Measurements from ENCODE around the gene POLK. TPM values are rescaled to one million over a fixed set of nuclear protein-coding genes. Genes with fewer than 3 reads are reported as not detected.
"Not testable (repeated sequence)": the region's sequence is repeated elsewhere in the genome, so short reads cannot be mapped to it uniquely, and the experiment has no call there.

Gene POLK
- 14.0 TPM for polyA plus RNA-seq (2013, experiment 1 of 2; ENCODE audit: insufficient read length)
- polyA plus RNA-seq (2013, experiment 2 of 2; ENCODE audit: insufficient read length): 17.7 TPM

DNA sequence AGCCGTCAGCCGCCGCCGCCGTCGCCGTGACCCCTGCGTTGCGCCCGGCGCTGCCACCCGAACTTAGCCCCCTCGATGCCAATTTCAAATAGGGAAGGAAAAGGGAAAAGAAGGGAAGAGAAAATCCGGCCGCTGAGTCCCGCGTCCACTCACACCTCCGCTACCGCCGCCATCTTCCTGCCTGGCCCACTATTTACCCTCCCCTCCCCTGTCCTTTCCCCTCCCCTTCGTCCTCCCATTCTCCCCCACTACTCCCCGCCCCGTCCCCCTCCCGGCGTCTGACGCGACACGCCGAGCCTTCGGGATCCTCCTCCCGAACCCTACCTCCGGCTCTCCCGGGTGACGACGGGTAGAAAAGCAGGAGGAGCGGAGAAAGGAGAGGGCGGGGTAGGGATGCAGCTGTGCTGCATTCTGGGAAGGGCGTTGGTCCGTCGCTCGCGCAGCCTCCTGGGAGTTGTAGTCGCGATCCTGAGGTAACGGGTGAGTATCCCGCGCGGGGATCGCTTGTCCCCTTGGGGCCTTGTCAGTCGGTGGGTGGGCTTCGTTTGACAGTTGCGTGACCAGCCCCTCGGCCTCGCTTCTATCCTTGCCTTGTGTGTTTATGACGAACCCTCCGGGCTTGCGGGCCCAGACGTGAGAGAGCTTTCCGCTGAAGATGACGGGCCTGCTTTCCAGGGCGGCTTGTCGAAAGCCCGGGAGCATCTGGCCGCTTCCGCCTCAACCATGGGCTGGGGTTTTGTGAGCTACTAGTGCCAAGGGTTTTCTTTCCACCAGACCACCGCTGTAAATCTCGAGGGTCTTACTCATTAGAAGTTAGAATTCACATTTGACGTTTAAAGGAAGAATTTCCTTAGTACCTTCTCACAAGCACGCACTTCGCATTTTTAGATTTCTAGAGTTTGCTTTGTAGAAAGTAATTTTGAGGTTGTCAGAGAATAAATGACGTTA is at the start of gene POLK, which contains the start of gene CERT1:
Gene POLK (plus strand): TSS at position 457 of the 948 bp plus-strand sequence.
Gene CERT1 (minus strand): TSS at position 195 of the 948 bp plus-strand sequence. CDS start 422 bp downstream, outside the sequence.
- peak; percentile 99 for DNase-seq

GRCh38 chr5:75463726-75464125 is 48.0 kb upstream of the POLK start:
- no peak for DNase-seq

DNA sequence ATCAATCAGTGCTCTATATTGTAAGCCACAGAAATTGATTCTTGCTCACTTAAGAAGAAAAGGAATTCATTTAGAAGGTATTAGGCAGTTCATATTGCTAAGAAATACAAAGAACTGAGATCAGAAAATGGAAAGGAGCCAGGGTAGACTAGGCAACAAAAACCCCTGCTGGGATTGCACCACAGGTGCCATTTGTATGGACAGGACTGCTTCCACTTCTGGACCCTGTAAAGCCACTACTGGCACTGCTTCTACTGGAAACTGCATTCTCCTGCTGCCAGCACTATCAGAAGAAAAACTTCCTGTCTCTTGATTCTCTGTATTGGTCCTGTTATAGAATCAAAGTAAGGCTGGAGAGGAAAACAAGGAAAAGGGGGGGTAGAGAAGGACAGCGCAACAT is 46.2 kb upstream of the POLK start:
- peak; percentile 16 for DNase-seq

- no peak for DNase-seq
These were observed 45.5 kb upstream of the POLK start for GRCh38 chr5:75466006-75466716.

GRCh38 chr5:75468593-75468992 is 43.1 kb upstream of the POLK start:
- no peak for DNase-seq

GRCh38 chr5:75469017-75469416 is 42.7 kb upstream of the POLK start:
- DNase-seq: no peak

GRCh38 chr5:75471193-75471592 is 40.5 kb upstream of the POLK start:
- DNase-seq: no peak

DNA sequence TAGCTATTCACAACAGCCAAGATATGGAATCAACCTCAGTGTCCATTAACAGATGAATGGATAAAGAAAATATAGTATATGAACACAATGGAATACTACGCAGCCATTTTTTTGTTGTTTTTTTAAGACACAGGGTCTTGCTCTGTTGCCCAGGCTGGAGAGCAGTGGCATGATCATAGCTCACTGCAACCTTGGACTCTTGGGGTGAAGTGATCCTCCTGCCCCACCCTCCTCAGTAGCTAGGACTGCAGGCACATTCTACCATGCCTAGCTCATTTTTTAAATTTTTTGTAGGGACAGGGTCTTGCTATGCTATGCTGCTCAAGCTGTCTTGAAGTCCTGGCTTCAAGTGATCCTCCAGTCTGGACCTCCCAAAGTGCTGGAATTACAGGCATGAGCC is 38.7 kb upstream of the POLK start:
- DNase-seq: peak; percentile 6

- DNase-seq: no peak
These were observed 38.2 kb upstream of the POLK start for GRCh38 chr5:75473463-75473862.

DNA sequence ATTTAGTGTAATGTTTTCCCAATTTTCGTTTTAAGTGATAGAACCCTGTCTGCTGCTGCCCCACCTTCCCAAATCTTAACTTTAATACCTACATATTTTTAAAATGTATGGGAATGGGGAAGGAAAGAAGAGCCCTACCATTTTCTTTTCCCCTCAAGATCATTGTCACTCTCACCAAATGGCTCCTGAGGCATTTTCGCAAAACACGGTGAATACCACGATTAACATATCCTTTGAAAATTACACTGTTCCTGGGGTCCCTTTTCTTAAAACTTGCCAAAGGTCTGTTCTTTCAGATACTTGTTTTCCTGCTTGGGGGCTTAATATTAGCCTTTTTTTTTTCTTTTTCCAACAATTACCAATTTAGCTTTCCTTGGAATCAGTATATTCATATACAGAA is 36.3 kb upstream of the POLK start:
- DNase-seq: no peak

GRCh38 chr5:75481024-75481423 is 30.7 kb upstream of the POLK start:
- DNase-seq: no peak

GRCh38 chr5:75482482-75482881 is 29.2 kb upstream of the POLK start:
- DNase-seq: no peak

GRCh38 chr5:75484605-75485004 is 27.1 kb upstream of the POLK start:
- DNase-seq: no peak

DNA sequence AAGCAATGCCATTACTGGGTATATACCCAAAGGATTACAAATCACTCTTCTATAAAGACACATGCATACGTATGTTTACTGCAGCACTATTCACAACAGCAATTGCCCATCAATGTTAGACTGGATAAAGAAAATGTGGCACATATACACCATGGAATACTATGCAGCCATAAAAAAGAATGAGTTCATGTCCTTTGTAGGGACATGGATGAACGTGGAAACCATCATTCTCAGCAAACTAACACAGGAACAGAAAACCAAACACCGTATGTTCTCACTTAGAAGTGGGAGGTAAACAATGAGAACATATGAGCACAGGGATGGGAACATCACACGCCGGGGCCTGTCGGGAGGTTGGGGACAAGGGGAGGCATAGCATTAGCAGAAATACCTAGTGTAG is 21.8 kb upstream of the POLK start:
- DNase-seq: not testable (repeated sequence)

- no peak for DNase-seq
These were observed 20.1 kb upstream of the POLK start for GRCh38 chr5:75491621-75492020.

DNA sequence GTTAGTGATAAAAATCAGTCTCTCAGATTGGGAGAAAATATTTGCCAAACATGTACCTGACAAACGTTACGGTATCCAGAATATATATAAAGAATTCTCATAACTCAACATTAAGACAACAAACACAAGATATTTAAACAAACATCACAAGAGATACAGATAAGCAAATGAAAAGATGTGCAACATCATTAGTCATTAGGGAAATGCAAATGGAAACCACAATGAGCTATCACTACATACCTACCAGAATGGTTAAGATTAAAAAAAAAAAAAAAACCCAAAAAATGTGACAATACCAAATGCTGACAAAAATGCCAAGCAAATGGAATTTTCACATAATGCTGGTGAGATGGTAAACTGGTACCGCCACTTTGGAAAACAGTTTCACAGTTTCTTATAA is 15.7 kb upstream of the POLK start:
- no peak for DNase-seq

DNA sequence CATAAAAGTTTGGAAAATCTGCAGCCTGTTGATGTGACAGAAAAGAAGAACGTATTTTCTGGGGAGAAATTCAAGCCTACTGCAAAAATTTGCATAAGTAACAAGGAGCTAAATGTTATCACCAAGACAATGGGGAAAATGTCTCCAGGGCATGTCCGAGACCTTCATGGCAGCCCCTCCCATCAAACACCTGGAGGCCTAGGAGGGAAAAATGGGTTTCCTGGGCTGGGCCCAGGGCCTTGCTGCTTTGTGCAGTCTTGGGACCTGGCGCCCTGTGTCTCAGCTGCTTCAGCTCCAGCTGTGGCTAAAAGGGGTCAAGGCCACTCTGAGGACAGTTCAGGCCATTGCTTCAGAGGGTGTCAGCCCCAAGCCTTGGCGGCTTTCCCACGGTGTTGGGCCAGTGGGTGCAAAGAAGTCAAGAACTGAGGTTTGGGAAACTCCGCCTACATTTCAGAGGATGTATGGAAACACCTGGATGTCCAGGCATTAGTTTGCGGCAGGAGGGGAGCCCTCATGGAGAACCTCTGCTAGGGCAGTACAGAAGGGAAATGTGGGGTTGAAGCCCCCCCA is 13.4 kb upstream of the POLK start:
- DNase-seq: no peak

GRCh38 chr5:75498875-75499274 is 12.8 kb upstream of the POLK start:
- DNase-seq: not testable (repeated sequence)

- DNase-seq: not testable (repeated sequence)
These were observed 6.6 kb upstream of the POLK start for GRCh38 chr5:75505112-75505511.

GRCh38 chr5:75507841-75508240 is 3.9 kb upstream of the POLK start:
- DNase-seq: no peak

GRCh38 chr5:75509546-75509945 is 2.1 kb upstream of the POLK start:
- no peak for DNase-seq

GRCh38 chr5:75509956-75510355 is 1.7 kb upstream of the POLK start:
- DNase-seq: peak; percentile 21

DNA sequence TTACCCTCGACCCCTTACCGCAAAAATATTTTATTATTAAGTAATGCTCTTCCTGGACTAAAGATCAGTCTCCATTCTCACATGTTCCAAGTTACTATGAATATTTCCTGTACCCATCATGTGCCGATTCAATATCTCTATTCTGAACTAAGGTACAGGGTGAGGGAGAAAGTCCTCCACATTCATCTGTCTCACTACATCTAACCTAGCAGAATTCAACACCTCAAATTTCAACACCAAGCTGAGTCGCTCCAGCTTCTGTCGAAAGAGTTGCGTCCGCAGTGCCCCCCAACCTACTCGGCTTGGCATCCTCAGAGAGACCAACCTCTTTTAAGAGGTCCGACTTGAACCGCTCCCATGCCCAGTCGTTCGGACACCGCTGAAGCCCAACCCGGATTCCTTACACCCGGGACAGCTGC is 1.3 kb upstream of the POLK start:
- DNase-seq: peak; percentile 45
